C4-2B (cell line): ENCODE results near the gene BNIP1.
"Not testable (repeated sequence)": the region's sequence is repeated elsewhere in the genome, so short reads cannot be mapped to it uniquely, and the experiment has no call there.

ENCODE experiments used
- ZFX ChIP-seq: fragments of 450-650 bp; IDR thresholded peaks from 2 replicates; pipeline ENCODE4 v1.6.1; 2017
- TF ChIP-seq, protein P1 (sequence below): fragments of 450-650 bp; conservative IDR thresholded peaks from 2 replicates; pipeline ENCODE4 v1.5.1; 2017; ENCODE audit warnings: mild to moderate bottlenecking

DNA sequence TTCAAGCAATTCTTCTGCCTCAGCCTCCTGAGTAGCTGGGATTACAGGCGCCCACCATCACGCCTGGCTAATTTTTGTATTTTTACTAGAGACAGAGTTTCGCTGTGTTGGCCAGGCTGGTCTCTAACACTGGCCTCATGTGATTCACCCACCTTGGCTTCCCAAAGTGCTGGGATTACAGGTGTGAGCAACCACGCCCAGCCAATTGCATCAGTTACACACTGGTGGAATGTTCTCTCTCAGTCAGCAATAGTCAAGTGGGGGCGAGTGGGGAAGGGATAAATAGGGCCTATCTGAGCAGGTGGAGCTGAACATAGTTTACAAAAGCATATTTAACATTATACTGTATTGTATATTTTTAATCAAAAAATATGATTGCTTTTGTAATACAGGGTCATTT, 10.3 kb downstream of the BNIP1 start:
- TF ChIP-seq, protein P1, sequence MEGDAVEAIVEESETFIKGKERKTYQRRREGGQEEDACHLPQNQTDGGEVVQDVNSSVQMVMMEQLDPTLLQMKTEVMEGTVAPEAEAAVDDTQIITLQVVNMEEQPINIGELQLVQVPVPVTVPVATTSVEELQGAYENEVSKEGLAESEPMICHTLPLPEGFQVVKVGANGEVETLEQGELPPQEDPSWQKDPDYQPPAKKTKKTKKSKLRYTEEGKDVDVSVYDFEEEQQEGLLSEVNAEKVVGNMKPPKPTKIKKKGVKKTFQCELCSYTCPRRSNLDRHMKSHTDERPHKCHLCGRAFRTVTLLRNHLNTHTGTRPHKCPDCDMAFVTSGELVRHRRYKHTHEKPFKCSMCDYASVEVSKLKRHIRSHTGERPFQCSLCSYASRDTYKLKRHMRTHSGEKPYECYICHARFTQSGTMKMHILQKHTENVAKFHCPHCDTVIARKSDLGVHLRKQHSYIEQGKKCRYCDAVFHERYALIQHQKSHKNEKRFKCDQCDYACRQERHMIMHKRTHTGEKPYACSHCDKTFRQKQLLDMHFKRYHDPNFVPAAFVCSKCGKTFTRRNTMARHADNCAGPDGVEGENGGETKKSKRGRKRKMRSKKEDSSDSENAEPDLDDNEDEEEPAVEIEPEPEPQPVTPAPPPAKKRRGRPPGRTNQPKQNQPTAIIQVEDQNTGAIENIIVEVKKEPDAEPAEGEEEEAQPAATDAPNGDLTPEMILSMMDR, result not testable (repeated sequence)
- TF ChIP-seq ZFX, result not testable (repeated sequence)
